ENCODE measurements around the gene TGIF1.

Gene TGIF1

GRCh38 chr18:3440341-3440740, 9.6 kb upstream of the TGIF1 start:
- DNase-seq: no peak

DNA sequence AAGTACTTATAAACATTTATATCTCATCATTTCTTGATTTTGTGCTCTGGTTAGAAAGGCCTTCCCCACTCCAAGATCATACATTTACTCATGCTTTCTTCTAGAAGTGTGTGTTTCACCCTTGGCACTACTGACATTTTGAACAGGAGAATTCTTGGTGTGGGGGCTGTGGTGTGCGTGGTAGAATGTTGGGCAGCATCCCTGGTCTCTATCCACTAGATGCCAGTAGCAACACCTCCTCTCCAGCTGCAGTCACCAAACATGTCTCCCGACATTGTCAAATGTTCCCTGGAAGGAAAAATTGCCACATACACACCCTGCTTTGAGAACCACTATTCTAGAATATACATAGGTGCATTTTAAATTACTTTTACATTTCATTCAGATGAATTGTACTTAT, 8.7 kb upstream of the TGIF1 start:
- peak; percentile 51 for DNase-seq

DNA sequence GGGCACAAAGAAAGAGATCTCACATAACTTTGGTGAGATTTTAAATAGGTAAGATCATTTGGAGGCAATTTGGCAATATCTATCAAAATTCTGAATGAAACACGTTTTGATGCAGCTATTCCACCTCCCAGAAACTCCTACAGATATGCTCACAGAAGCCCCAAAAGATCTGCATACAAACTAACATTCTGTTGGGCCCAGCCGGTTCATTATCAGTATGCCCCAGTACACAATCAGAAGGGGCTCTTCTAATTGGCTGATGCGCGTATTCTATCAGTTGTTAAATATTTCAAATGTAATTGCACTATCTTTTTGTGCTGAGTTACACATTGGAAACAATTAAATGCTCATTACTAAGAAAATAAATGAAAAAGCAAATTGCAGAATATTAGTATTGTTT, 7.1 kb upstream of the TGIF1 start:
- no peak for DNase-seq

GRCh38 chr18:3444296-3444695, 5.7 kb upstream of the TGIF1 start:
- no peak for DNase-seq

DNA sequence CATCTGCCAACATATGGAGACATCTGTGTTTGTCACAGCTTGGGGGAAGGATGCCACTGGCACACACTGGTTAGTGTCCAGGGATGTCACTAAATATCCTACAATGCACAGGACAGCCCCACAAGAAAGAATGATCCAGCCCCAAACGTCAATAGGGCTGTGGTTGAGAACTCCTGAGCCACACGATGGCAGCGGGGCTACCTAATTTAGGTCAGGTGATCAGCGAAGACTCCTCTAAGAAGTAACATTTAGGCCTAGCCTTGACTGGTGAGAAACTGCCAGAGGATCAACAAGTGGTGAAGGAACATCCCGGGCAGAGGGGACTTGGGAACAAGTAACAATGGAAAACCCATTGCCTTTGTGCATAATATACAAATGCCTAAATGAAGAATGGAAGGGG, 5.0 kb upstream of the TGIF1 start:
- DNase-seq: peak; percentile 16

- DNase-seq: no peak
Measured at GRCh38 chr18:3447068-3447894, 2.7 kb upstream of the TGIF1 start.

- DNase-seq: peak; percentile 82
Measured at GRCh38 chr18:3447895-3448837, 1.8 kb upstream of the TGIF1 start.

DNA sequence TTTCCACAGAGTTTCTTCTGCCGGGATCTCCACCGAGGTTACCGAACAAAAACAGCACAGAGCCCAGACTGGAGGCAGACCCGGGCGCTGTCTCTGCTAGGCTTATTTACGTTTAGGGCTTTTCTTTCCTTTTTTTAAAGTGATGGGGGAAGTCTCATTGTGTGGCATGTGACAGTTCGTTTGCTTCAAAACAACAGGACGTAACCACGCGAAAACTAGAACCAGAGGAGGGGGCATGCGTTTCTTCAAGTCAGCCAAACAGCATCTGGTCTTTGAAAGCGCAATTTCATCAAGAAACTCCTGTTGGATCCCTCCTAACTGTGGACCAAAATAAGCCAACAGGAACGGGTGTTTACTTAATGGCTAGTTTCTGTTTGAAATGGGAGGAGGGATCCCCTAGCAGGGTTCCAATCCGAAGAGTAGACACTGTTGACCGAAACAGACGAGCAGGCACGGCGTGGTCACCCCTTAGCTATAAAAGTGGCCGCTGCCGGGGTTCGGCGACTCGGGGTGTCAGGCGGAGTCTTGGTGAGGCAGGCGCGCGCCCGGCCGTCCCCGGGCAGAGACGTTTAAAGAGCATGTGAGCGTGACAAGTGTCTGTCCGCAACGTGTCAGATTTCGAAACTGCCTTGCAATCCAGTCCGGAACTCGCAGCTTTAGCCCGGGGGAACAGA, 997 bp upstream of the TGIF1 start:
- DNase-seq: peak; percentile 71

DNA sequence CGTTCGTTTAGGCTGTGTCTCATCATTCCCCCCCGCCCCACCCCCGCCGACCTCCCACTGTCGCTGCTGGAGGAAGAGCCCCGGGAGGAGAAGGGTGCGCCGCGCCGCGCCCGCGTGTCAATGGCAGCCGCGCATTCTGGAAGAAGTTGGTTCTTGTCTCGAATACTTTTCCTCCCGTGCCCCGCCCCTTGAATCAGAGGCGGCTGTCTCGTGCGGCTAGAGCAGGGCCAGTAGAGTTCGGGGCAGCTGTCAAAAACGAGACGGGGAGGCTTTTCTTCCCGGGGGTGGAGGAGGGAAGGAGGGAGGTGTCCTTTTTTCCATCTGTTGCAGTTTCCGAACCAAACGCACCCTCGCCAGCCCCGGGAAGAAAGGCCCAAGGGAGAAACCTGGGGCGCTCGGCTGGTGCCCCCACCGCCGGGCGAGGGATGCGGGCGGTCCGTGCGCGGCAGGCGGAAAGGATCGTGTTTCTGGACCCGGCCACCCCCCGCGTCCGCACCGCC, 410 bp upstream of the TGIF1 start:
- DNase-seq: peak; percentile 86

- no peak for DNase-seq
Measured at GRCh38 chr18:3450799-3451182, 819 bp downstream of the TGIF1 start.

DNA sequence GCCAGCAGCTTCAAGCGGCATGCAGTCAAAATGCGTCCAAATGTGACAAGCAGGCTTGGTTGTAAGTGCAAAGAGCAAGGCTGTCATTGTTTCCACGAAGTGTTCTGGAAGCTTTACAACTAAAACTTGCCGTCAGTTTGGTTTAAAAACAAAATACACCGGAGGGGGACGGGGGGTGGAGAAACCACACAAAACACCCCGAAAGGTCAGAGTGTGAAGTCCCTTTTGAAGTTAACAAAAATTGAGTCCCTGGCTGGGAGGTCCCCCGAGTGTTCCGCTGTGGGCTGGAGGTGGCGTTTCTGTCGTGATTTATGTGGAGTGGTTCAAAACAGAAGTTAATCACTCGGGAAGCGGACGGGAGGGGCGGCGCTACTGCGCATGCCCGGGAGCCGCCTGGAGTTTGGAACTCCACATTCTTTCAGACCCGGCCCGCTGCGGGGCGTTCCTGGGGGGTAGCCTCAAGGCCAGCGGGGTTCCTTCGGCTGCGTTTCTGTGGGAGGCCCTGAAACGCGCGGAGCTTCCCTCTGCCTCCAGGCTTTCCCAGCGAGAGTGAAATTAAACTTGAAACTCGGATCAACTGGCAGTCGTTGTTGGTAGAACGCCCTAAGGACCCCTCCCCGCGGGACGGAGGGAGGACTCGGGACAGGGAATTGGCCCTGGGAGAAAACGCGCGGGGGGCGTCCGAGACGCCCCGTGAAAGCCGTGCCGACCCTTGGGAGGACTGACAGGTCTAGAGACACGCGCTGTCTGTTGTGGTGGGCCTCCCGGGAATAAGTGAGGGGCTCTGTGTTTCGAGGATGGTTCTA, 1.4 kb downstream of the TGIF1 start:
- peak; percentile 90 for DNase-seq

DNA sequence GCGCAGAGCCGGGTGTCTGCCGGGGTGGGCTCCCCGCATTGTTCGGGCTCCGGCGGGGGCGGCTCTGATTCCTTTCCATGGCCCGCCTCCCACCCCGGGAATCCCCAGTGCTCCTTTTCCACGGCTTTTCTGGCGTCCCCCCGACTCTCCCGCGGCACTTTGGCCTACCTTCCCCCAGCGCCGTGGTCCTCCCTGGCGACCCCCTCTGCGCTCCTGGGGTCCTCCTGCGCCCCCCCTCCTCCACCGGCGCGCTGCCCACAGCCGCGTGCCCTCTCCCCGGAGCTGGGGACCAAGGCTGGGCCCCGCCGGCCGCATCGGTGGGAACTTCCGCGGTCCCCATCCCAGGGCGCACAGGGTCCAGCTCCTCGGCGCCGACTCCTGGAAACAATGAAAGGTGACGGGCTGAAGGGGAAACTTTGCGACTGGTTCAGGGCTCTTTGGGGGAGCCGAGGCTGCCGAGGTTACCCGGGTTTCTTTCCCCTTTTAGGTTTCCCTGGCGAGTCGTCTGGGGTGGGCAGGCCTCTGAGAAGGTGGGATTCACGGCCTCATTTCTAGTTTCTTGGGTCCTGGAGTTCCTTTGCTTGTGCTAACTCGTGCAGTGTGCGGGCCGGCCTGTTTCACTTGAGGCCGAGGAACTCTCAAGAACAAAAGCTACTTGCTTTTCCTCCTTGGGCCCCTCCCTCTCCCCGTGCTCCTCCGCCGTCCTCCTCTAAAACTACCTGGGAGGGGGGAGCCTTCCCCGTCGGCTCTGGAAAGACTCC, 2.2 kb downstream of the TGIF1 start:
- peak; percentile 48 for DNase-seq

DNA sequence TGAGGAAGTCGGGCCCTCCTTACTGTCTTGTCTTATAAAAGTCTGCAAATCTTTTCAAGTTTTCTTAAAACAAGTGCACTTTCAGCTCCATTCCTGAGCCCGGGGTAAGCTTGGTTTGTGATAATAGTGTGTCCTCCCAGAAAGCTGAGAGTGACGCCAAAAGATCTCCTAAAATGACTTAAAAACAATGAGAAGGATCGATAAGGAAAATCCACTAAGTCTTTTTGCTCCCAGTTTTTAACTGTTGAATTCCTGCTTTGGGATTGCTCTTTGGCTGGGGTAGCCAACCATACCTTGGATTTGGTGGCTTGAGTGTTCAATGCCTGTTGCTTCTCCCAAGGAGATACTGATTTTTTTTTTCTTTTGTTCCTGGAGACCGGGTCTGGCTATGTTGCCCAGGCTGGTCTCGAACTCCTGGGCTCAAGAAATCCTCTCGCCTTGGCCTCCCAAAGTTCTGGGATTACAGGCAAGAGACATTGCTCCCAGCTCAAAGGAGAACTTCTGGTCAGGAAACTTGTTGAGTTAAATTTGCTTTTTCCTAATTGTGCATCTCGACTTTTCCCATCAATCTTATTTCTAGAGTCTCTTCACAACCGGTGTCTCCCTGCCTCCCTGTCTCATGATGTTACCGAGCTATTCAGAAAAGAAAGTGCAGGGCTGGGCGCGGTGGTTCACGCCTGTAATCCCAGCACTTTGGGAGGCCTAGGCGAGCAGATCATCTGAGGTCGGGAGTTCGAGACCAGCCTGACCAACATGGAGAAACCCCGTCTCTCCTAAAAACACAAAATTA, 3.0 kb downstream of the TGIF1 start:
- DNase-seq: no peak

DNA sequence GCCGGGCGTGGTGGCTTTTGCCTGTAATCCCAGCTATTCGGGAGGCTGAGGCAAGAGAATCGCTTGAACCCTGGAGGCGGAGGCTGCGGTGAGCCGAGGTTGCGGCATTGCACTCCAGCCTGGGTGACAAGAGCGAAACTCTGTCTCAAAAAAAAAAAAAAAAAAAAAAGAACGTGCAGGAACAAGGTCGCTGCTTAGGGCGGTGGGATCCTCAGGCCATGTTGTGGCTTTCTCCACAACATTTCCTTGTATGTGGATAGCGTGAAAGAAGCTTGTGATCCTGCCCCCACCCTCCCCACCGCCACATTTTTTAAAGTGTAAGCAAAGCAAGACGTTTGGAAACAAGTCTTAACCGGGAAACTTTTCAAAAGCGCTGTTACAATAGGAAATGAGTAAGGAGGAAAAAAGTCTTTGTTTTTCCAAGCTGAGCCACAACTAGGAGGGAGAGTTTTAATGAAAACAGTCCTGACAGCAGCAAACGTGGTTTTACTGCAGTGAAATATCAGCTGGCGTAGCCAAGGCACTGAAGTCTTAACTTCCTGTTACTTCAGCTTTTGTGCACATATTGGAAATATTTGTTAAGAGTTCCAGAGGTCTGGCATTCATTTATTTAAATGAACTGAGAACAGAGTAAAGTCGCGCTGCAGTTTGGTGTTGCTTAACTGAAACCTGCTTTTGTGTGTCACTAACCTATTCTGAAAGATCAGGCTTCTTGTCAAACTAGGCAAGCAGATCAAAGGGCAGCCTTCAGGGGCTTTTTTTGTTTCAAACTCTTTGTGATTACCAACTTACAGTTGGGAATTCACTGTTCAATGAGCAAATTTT, 3.8 kb downstream of the TGIF1 start:
- DNase-seq: peak; percentile 44

DNA sequence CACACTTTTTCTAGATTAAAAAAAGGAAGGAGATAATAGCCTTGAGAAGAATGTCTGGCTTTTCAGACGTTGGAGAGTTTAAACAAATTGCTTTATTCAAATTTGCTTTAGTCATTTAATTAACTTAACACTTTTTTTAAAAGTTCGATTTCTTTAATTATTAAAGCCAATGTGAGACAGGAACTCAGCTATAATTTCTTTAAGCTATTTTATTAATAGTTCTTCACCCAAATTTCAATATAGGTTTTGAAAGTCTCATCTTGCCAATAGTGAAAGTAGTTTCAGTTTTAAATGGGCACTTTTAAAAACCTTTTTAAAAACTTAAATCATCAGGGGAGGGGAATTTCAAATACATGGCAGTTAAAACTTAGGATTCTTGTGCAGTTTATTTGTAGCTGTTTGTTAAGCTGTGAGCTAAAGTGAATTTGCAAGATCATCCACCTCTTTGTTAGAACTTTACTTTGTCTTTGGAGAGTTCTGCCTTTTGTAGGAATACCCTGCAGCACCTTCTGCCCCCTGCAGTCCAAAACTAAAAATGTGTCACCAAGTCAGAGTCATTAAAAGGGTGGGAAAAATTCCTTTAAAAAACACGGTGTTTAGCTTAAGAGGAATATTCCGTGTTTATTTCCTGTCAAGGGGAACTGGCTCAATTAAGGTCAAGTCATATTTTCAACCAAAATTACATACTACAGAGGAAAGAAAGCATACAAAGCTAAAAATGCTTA, 4.6 kb downstream of the TGIF1 start:
- DNase-seq: peak; percentile 52

GRCh38 chr18:3455090-3455635, 5.2 kb downstream of the TGIF1 start:
- DNase-seq: no peak

- DNase-seq: no peak
Measured at GRCh38 chr18:3455907-3456685, 6.1 kb downstream of the TGIF1 start.

DNA sequence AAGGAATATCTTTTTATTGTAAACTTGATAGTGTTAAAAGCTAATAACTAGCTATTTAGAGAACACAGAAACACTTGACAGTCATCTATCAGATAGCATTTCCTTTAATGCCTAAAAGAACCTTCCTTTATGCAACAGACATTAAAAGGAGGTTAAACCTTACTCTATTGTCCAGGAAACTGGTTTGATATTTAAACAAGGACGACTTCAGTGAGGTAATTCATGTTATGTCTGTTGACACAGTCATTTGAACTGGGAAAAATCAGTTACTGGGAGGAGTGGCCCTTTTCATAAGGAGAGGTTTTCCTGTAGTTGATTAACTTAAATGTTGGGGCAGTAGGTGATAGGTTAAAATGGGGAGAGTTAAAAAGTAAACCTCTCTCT, 6.7 kb downstream of the TGIF1 start:
- DNase-seq: no peak

All from CD4-positive, alpha-beta T cell treated with Interleukin-6 for 4 hours (primary cell).